HepG2 (cell line): ENCODE results near the gene ATXN2.

Experiments
- ATRX ChIP-seq: sonication (generic); formaldehyde crosslinking; IDR thresholded peaks from 2 replicates; pipeline ENCODE4 v1.4.0; 2020; ENCODE audit warnings: missing genetic modification reagents, borderline replicate concordance
- BCLAF1 ChIP-seq: fragments of 450-650 bp; IDR thresholded peaks from 2 replicates; pipeline ENCODE4 v1.6.1; 2017; ENCODE audit warnings: mild to moderate bottlenecking
- CTCF ChIP-seq: sonication (generic); formaldehyde crosslinking; IDR thresholded peaks from 2 replicates; pipeline ENCODE4 v1.5.0; 2020; ENCODE audit warnings: mild to moderate bottlenecking, missing genetic modification reagents, moderate library complexity
- EP300 ChIP-seq, 3 experiments: sonication (generic) in 1 of 3; formaldehyde crosslinking in 1 of 3; IDR thresholded peaks; 2 replicates each; pipeline versions ENCODE4 v1.5.1 to v1.6.1; 2011 to 2020; ENCODE audit warnings: low read depth in 2 of 3, low read length in 2 of 3, borderline replicate concordance in 1 of 3, improper control_type of control experiment in 1 of 3, mild to moderate bottlenecking in 1 of 3, missing genetic modification reagents in 1 of 3, moderate library complexity in 1 of 3
- GLI4 ChIP-seq: sonication (generic); formaldehyde crosslinking; IDR thresholded peaks from 2 replicates; pipeline ENCODE4 v1.5.1; 2020; ENCODE audit warnings: missing genetic modification reagents, mild to moderate bottlenecking, moderate library complexity, borderline replicate concordance
- HOXD1 ChIP-seq: sonication (generic); formaldehyde crosslinking; IDR thresholded peaks from 2 replicates; pipeline ENCODE4 v1.5.0; 2020; ENCODE audit warnings: missing genetic modification reagents
- KLF11 ChIP-seq: IDR thresholded peaks from 2 replicates; pipeline ENCODE4 v1.6.1; 2016; ENCODE audit warnings: missing compliant biosample characterization
- MIER2 ChIP-seq: IDR thresholded peaks from 2 replicates; pipeline ENCODE4 v1.6.1; 2016; ENCODE audit warnings: missing biosample characterization, missing genetic modification reagents
- MZF1 ChIP-seq: sonication (generic); formaldehyde crosslinking; IDR thresholded peaks from 2 replicates; pipeline ENCODE4 v1.8.1; 2023; ENCODE audit warnings: mild to moderate bottlenecking, missing genetic modification reagents, borderline replicate concordance
- SRSF9 ChIP-seq: fragments of 200-400 bp; formaldehyde crosslinking; IDR thresholded peaks from 2 replicates; pipeline ENCODE4 v1.6.1; 2018; ENCODE audit warnings: borderline replicate concordance, mild to moderate bottlenecking, low read depth, low read length; ENCODE audit not compliant: insufficient read depth, poor library complexity, severe bottlenecking
- ZBTB20 ChIP-seq: sonication (generic); formaldehyde crosslinking; IDR thresholded peaks from 2 replicates; pipeline ENCODE4 v1.8.1; 2023; ENCODE audit warnings: missing genetic modification reagents, low read depth, mild to moderate bottlenecking, borderline replicate concordance
- ZNF337 ChIP-seq: sonication (generic); formaldehyde crosslinking; IDR thresholded peaks from 2 replicates; pipeline ENCODE4 v1.5.1; 2020; ENCODE audit warnings: missing genetic modification reagents, low read depth, mild to moderate bottlenecking, borderline replicate concordance
- ZNF501 ChIP-seq: sonication (generic); formaldehyde crosslinking; IDR thresholded peaks from 2 replicates; pipeline ENCODE4 v1.5.1; 2020; ENCODE audit warnings: mild to moderate bottlenecking, moderate library complexity, missing genetic modification reagents

GRCh38 chr12:111596985-111597830 lies 1.9 kb downstream of the ATXN2 start:
- TF ChIP-seq ATRX (CRISPR knock-in tag), result no peak
- no peak for TF ChIP-seq BCLAF1
- TF ChIP-seq EP300 (IDR thresholded peaks at IDR 0.05; ENCODE audit: low read depth in 2 of 2, low read length in 2 of 2), result no peak
- TF ChIP-seq EP300 (CRISPR knock-in tag; IDR thresholded peaks at IDR 0.05; ENCODE audit: borderline replicate concordance), result no peak
- no peak for TF ChIP-seq SRSF9
- TF ChIP-seq KLF11 (CRISPR knock-in tag), result no peak
- TF ChIP-seq GLI4 (CRISPR knock-in tag), result no peak
- no peak for TF ChIP-seq CTCF (CRISPR knock-in tag)
- no peak for TF ChIP-seq HOXD1 (CRISPR knock-in tag)
- no peak for TF ChIP-seq MIER2
- TF ChIP-seq ZNF501 (CRISPR knock-in tag), result no peak
- no peak for TF ChIP-seq ZNF337 (CRISPR knock-in tag)
- no peak for TF ChIP-seq MZF1 (CRISPR knock-in tag)
- TF ChIP-seq ZBTB20 (CRISPR knock-in tag), result no peak
